WTC11 (cell line): Measurements from ENCODE around the gene SCAF11. TPM values are rescaled to one million over a fixed set of nuclear protein-coding genes. Genes with fewer than 3 reads are reported as not detected.

Experiments
- ATAC-seq: fragments of 200-7000 bp; cut with Tn5 transposase; 2 replicates; pipeline ENCODE4 v1.10.0; 2021; ENCODE audit warnings: mild to moderate bottlenecking, moderate library complexity
- CTCF ChIA-PET: fragments of 300-600 bp; sonication (Branson Sonifier 250); formaldehyde crosslinking; loops from one replicate; lab custom pipeline; 2021; ENCODE audit warnings: antibody characterized with exemption; lab: Charles Lee
- POLR2A ChIA-PET: fragments of 350-600 bp; sonication (Branson Sonifier 250); formaldehyde crosslinking; loops from one replicate; lab custom pipeline; 2021; ENCODE audit warnings: antibody characterized with exemption; lab: Charles Lee
- DNase-seq: peaks from one replicate; pipeline ENCODE4 v3.0.0; 2021; ENCODE audit warnings: low spot score
- H3K27ac Mint-ChIP-seq: 2 replicates; pipeline ENCODE4 v1.8.0; 2021; ENCODE audit warnings: mixed read lengths
- H3K27me3 Mint-ChIP-seq: 2 replicates; pipeline ENCODE4 v1.8.0; 2021; ENCODE audit warnings: low read depth, mild to moderate bottlenecking, moderate library complexity, mixed read lengths
- H3K36me3 Mint-ChIP-seq: 2 replicates; pipeline ENCODE4 v1.8.0; 2021; ENCODE audit warnings: mixed read lengths
- H3K4me1 Mint-ChIP-seq: 2 replicates; pipeline ENCODE4 v1.8.0; 2022; ENCODE audit warnings: mixed read lengths
- H3K4me3 Mint-ChIP-seq: 2 replicates; pipeline ENCODE4 v1.8.0; 2021; ENCODE audit warnings: mild to moderate bottlenecking, moderate library complexity, mixed read lengths
- H3K9me3 Mint-ChIP-seq: 2 replicates; pipeline ENCODE4 v1.8.0; 2021; ENCODE audit warnings: mixed read lengths
- AFF4 ChIP-seq: sonication (generic); formaldehyde crosslinking; IDR thresholded peaks from 2 replicates; pipeline ENCODE4 v1.8.1; 2023; ENCODE audit warnings: mild to moderate bottlenecking, missing genetic modification reagents, borderline replicate concordance
- AR ChIP-seq: fragments of 250-450 bp; sonication (Bioruptor Pico); IDR thresholded peaks from 2 replicates; pipeline ENCODE4 v1.9.0; 2021; ENCODE audit warnings: mild to moderate bottlenecking
- E2F5 ChIP-seq: sonication (generic); formaldehyde crosslinking; IDR thresholded peaks from 2 replicates; pipeline ENCODE4 v1.8.1; 2022; ENCODE audit warnings: mild to moderate bottlenecking, moderate library complexity, missing genetic modification reagents
- GABPB1 ChIP-seq: sonication (generic); formaldehyde crosslinking; IDR thresholded peaks from 2 replicates; pipeline ENCODE4 v1.8.1; 2023; ENCODE audit warnings: mild to moderate bottlenecking, missing genetic modification reagents
- IRF2 ChIP-seq: sonication (generic); formaldehyde crosslinking; IDR thresholded peaks from 2 replicates; pipeline ENCODE4 v1.8.0; 2022; ENCODE audit warnings: low read depth, missing genetic modification reagents, borderline replicate concordance
- NFATC4 ChIP-seq: fragments of 250-450 bp; sonication (Bioruptor Pico); IDR thresholded peaks from 2 replicates; pipeline ENCODE4 v1.9.0; 2021; ENCODE audit warnings: mild to moderate bottlenecking
- NFYB ChIP-seq: sonication (generic); formaldehyde crosslinking; conservative IDR thresholded peaks from 2 replicates; pipeline ENCODE4 v1.8.0; 2022; ENCODE audit warnings: low read depth, missing genetic modification reagents
- OVOL2 ChIP-seq: fragments of 250-450 bp; sonication (Bioruptor Pico); IDR thresholded peaks from 2 replicates; pipeline ENCODE4 v1.9.0; 2021; ENCODE audit warnings: mild to moderate bottlenecking, borderline replicate concordance
- SOX15 ChIP-seq: fragments of 250-450 bp; sonication (Bioruptor Pico); IDR thresholded peaks from 2 replicates; pipeline ENCODE4 v1.9.0; 2021; ENCODE audit warnings: mild to moderate bottlenecking
- STAT6 ChIP-seq: sonication (generic); formaldehyde crosslinking; conservative IDR thresholded peaks from 2 replicates; pipeline ENCODE4 v1.8.1; 2023; ENCODE audit warnings: mild to moderate bottlenecking, low read depth, missing genetic modification reagents, moderate library complexity
- ZBTB43 ChIP-seq: sonication (generic); formaldehyde crosslinking; IDR thresholded peaks from 2 replicates; pipeline ENCODE4 v1.8.1; 2023; ENCODE audit warnings: mild to moderate bottlenecking, missing genetic modification reagents
- ZNF232 ChIP-seq: sonication (generic); formaldehyde crosslinking; IDR thresholded peaks from 2 replicates; pipeline ENCODE4 v1.8.0; 2022; ENCODE audit warnings: mild to moderate bottlenecking, missing genetic modification reagents
- ZNF416 ChIP-seq: fragments of 250-450 bp; sonication (Bioruptor Pico); IDR thresholded peaks from 2 replicates; pipeline ENCODE4 v1.9.0; 2021; ENCODE audit warnings: mild to moderate bottlenecking, inconsistent platforms
- total RNA-seq: library from RNA; stranded (reverse); gene quantifications from 3 replicates; pipeline ENCODE4 v1.2.3, GENCODE V29; 2021

The SCAF11 gene
- total RNA-seq, 1 experiment from 2014 or later = 72.6 TPM

- CTCF ChIA-PET = no interaction called here
- POLR2A ChIA-PET = no interaction called here
- DNase-seq (no peak), ATAC-seq (no peak)
- H3K4me1 Mint-ChIP-seq = peaks cover 18% of the 10 kb centered on the region
- no peak overlapping the region for H3K4me3 Mint-ChIP-seq
- H3K36me3 Mint-ChIP-seq = peaks cover 48% of the 10 kb centered on the region
- TF ChIP-seq E2F5 (CRISPR knock-in tag) (no peak), AR (no peak), ZNF416 (CRISPR knock-in tag) (no peak), AFF4 (no peak), ZBTB43 (no peak), SOX15 (CRISPR knock-in tag) (no peak)
- H3K27me3 Mint-ChIP-seq = no peaks in the 10 kb centered on the region
- H3K27ac Mint-ChIP-seq = no peak overlapping the region
- peaks cover 8% of the 10 kb centered on the region for H3K9me3 Mint-ChIP-seq
Observed at GRCh38 chr12:45880533-45880932, 109.8 kb downstream of the SCAF11 start.

GRCh38 chr12:45879363-45879895, 110.9 kb downstream of the SCAF11 start:
- no peak for ATAC-seq
- H3K4me3 Mint-ChIP-seq = no peak overlapping the region
- DNase-seq = no peak
- POLR2A ChIA-PET = no interaction called here
- H3K9me3 Mint-ChIP-seq = 0 out of 2 replicates have a peak, but pooled peaks cover 3% of the 10 kb centered on the region
- peaks cover 18% of the 10 kb centered on the region for H3K4me1 Mint-ChIP-seq
- TF ChIP-seq ZNF232 (CRISPR knock-in tag) (no peak), STAT6 (CRISPR knock-in tag) (no peak), NFYB (CRISPR knock-in tag) (no peak), E2F5 (CRISPR knock-in tag) (no peak), NFATC4 (CRISPR knock-in tag) (no peak), GABPB1 (CRISPR knock-in tag) (no peak), IRF2 (CRISPR knock-in tag) (no peak), OVOL2 (no peak)
- TF ChIP-seq, all 79 proteins: peak for 0
- Mint-ChIP-seq H3K27me3 (no peaks in the 10 kb centered on the region), H3K27ac (peak overlapping the region; percentile 48), H3K36me3 (peaks cover 48% of the 10 kb centered on the region)
- CTCF ChIA-PET = no interaction called here
